ENCODE data around the gene TLR6.

TLR6 gene

DNA sequence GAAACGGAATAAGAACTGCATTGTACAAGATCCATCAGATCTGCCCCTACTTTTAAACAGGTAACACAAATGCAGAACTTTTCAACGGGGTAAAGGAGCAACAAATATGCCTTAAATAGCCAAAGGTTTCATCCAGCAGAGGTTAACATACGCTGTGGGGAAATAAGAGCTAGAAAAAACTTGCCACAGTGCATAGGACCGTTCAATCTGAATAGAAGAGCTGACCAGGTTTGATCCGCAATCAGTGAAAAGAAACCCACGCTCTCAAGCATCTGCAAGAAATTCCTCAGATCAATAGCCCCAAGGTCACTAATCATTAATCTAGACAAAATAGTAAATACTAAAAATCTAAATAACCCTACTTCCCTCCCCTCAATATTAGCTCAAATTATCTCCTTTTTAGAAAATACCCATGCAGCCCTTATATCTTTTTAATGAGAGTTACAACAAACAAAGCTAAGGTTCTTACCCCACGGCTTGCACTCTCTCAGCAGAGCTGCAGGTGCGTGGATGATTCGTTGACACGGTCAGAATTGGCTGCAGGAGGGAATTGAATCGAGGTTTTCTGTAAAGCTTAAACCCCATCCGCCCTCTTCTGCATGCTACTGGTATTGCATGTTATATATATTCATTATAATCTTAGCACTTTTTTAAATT lies 74.0 kb downstream of the TLR6 start, which contains the start of gene TLR10:
Gene TLR10 (minus strand): TSS at position 539 of the 657 bp plus-strand sequence. CDS start 7,400 bp downstream, outside the sequence.
- Histone ChIP-seq H3K27me3 (ENCODE audit: insufficient read depth, low read length, poor library complexity, severe bottlenecking) (no peaks in the 10 kb centered on the region), H3K4me1 (ENCODE audit: insufficient read depth, low read length, poor library complexity, severe bottlenecking) (no peaks in the 10 kb centered on the region), H3K9me3 (ENCODE audit: insufficient read depth, low read depth, low read length) (no peaks in the 10 kb centered on the region), H3F3A (ENCODE audit: low read depth) (no peaks in the 10 kb centered on the region), H3K79me2 (ENCODE audit: insufficient read depth, low read length) (no peaks in the 10 kb centered on the region), H3K9me2 (replicated peaks; ENCODE audit: low read depth, low read length) (no peaks in the 10 kb centered on the region), H3K4me2 (ENCODE audit: low read depth, low read length, poor library complexity, severe bottlenecking) (no peak within 1 kb of the TSS), H3K9ac (ENCODE audit: low read depth, low read length, poor library complexity, severe bottlenecking) (no peak within 1 kb of the TSS), H2AFZ (ENCODE audit: low read length) (peak within 1 kb of the TSS; percentile 47), H4K20me1 (ENCODE audit: insufficient read depth, low read length, poor library complexity, severe bottlenecking) (no peaks in the 10 kb centered on the region), H3K36me3 (ENCODE audit: insufficient read depth, low read length) (no peaks in the 10 kb centered on the region), H3K4me3 (ENCODE audit: low read length, poor library complexity, severe bottlenecking) (no peak within 1 kb of the TSS)
- TF ChIP-seq, protein P1, sequence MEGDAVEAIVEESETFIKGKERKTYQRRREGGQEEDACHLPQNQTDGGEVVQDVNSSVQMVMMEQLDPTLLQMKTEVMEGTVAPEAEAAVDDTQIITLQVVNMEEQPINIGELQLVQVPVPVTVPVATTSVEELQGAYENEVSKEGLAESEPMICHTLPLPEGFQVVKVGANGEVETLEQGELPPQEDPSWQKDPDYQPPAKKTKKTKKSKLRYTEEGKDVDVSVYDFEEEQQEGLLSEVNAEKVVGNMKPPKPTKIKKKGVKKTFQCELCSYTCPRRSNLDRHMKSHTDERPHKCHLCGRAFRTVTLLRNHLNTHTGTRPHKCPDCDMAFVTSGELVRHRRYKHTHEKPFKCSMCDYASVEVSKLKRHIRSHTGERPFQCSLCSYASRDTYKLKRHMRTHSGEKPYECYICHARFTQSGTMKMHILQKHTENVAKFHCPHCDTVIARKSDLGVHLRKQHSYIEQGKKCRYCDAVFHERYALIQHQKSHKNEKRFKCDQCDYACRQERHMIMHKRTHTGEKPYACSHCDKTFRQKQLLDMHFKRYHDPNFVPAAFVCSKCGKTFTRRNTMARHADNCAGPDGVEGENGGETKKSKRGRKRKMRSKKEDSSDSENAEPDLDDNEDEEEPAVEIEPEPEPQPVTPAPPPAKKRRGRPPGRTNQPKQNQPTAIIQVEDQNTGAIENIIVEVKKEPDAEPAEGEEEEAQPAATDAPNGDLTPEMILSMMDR (conservative IDR thresholded peaks at IDR 0.05; ENCODE audit: low read length): peak; percentile 60
- no peak for TF ChIP-seq EZH2phosphoT487 (IDR thresholded peaks at IDR 0.05; ENCODE audit: borderline replicate concordance)

DNA sequence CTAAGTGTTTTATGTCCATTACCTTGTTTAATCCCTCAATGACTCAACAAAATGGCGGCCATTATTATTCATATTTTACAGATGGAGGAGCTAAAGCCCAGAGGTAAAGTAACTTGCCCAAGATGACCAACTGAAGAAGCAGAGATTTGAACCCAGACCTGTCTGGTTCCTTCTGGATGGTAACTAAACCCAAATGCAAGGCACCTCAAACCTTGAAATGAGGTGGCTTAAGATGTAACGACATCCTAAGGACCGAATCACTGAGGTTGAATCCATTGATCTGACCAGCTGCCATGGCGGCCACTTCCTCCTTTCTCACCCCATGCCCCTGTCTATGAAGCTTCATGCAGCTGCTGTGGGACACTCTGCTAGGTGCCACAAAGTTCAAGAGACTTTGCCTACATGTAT lies 74.8 kb downstream of the TLR6 start:
- TF ChIP-seq, protein P1 (conservative IDR thresholded peaks at IDR 0.05; ENCODE audit: low read length): no peak
- TF ChIP-seq EZH2phosphoT487 (IDR thresholded peaks at IDR 0.05; ENCODE audit: borderline replicate concordance): no peak
- Histone ChIP-seq H3K27me3 (ENCODE audit: insufficient read depth, low read length, poor library complexity, severe bottlenecking) (no peaks in the 10 kb centered on the region), H3K9me3 (ENCODE audit: insufficient read depth, low read depth, low read length) (no peaks in the 10 kb centered on the region), H3K9ac (ENCODE audit: low read depth, low read length, poor library complexity, severe bottlenecking) (no peak overlapping the region), H3F3A (ENCODE audit: low read depth) (no peaks in the 10 kb centered on the region), H3K4me1 (ENCODE audit: insufficient read depth, low read length, poor library complexity, severe bottlenecking) (no peaks in the 10 kb centered on the region), H3K4me3 (ENCODE audit: low read length, poor library complexity, severe bottlenecking) (no peak overlapping the region), H3K79me2 (ENCODE audit: insufficient read depth, low read length) (no peaks in the 10 kb centered on the region), H3K9me2 (replicated peaks; ENCODE audit: low read depth, low read length) (no peaks in the 10 kb centered on the region), H3K4me2 (ENCODE audit: low read depth, low read length, poor library complexity, severe bottlenecking) (no peak overlapping the region), H4K20me1 (ENCODE audit: insufficient read depth, low read length, poor library complexity, severe bottlenecking) (no peaks in the 10 kb centered on the region), H2AFZ (ENCODE audit: low read length) (no peak overlapping the region), H3K36me3 (ENCODE audit: insufficient read depth, low read length) (no peaks in the 10 kb centered on the region)

DNA sequence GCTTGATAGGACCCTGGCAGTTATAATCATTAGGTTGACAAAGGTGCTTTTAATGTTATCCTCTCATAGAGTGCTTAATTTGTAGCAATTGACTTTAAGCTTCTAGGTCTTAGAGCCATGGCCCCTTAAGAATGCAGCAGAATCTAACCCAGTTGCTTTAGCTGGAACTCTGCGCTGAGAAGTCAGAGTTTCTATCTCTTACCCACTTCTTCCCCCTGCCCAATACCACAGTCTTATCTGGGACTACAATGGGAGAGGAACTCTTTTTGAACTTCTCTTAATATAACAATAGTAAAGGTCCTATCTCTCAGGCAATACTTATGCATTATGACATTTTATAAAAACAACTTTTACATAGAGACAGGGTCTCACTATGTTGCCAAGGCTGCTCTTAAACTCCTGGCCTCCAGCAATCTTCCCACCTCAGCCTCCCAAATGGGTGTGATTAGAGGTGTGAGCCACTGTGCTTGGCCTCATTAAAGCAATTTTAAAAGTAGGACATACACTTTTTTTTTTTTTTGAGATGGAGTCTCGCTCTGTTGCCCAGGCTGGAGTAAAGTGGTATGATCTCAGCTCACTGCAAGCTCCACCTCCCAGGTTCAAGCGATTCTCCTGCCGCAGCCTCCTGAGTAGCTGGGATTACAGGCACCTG lies 75.7 kb downstream of the TLR6 start:
- Histone ChIP-seq H3K79me2 (ENCODE audit: insufficient read depth, low read length) (no peaks in the 10 kb centered on the region), H3K9ac (ENCODE audit: low read depth, low read length, poor library complexity, severe bottlenecking) (no peak overlapping the region), H3K9me2 (replicated peaks; ENCODE audit: low read depth, low read length) (no peaks in the 10 kb centered on the region), H3K27me3 (ENCODE audit: insufficient read depth, low read length, poor library complexity, severe bottlenecking) (no peaks in the 10 kb centered on the region), H3K4me3 (ENCODE audit: low read length, poor library complexity, severe bottlenecking) (no peak overlapping the region), H3F3A (ENCODE audit: low read depth) (no peaks in the 10 kb centered on the region), H3K36me3 (ENCODE audit: insufficient read depth, low read length) (no peaks in the 10 kb centered on the region), H4K20me1 (ENCODE audit: insufficient read depth, low read length, poor library complexity, severe bottlenecking) (no peaks in the 10 kb centered on the region), H2AFZ (ENCODE audit: low read length) (no peak overlapping the region), H3K4me1 (ENCODE audit: insufficient read depth, low read length, poor library complexity, severe bottlenecking) (no peaks in the 10 kb centered on the region), H3K4me2 (ENCODE audit: low read depth, low read length, poor library complexity, severe bottlenecking) (no peak overlapping the region), H3K9me3 (ENCODE audit: insufficient read depth, low read depth, low read length) (no peaks in the 10 kb centered on the region)
- TF ChIP-seq, protein P1 (conservative IDR thresholded peaks at IDR 0.05; ENCODE audit: low read length): no peak
- no peak for TF ChIP-seq EZH2phosphoT487 (IDR thresholded peaks at IDR 0.05; ENCODE audit: borderline replicate concordance)

Data from Loucy (cell line).